Activated naive CD8-positive, alpha-beta T cell treated with anti-CD3 and anti-CD28 coated beads for 36 hours (primary cell): ENCODE measurements around the gene RRP1B. TPM values are rescaled to one million over a fixed set of nuclear protein-coding genes. Genes with fewer than 3 reads are reported as not detected.
"Not testable (repeated sequence)": the region's sequence is repeated elsewhere in the genome, so short reads cannot be mapped to it uniquely, and the experiment has no call there.

ENCODE experiments used
- DNase-seq: peaks from one replicate; pipeline ENCODE4 v3.0.0; 2021
- H3K27ac Mint-ChIP-seq: one replicate; pipeline ENCODE4 v1.8.0; 2022; ENCODE audit warnings: mild to moderate bottlenecking, moderate library complexity, mixed read lengths
- H3K27me3 Mint-ChIP-seq: one replicate; pipeline ENCODE4 v1.8.0; 2022; ENCODE audit warnings: mild to moderate bottlenecking, mixed read lengths
- H3K36me3 Mint-ChIP-seq: one replicate; pipeline ENCODE4 v1.8.0; 2021; ENCODE audit warnings: mild to moderate bottlenecking, mixed read lengths
- H3K4me1 Mint-ChIP-seq: one replicate; pipeline ENCODE4 v1.8.0; 2021; ENCODE audit warnings: mixed read lengths
- H3K4me3 Mint-ChIP-seq: one replicate; pipeline ENCODE4 v1.8.0; 2022; ENCODE audit warnings: mild to moderate bottlenecking, moderate library complexity, mixed read lengths
- H3K9me3 Mint-ChIP-seq: one replicate; pipeline ENCODE4 v1.8.0; 2022; ENCODE audit warnings: mixed read lengths
- total RNA-seq, 2 experiments: library from RNA; stranded (reverse); gene quantifications; one replicate each; pipeline ENCODE4 v1.2.3, GENCODE V29; 2021

Gene RRP1B
- total RNA-seq, 2 experiments from 2014 or later = 105 to 108 TPM

- no peak for DNase-seq
- Mint-ChIP-seq H3K9me3 (no peaks in the 10 kb centered on the region), H3K4me1 (no peaks in the 10 kb centered on the region), H3K36me3 (peaks cover 3% of the 10 kb centered on the region), H3K27me3 (no peaks in the 10 kb centered on the region), H3K27ac (no peak overlapping the region), H3K4me3 (no peak overlapping the region)
Observed at GRCh38 chr21:43632373-43632905, 26.9 kb upstream of the RRP1B start.

- Mint-ChIP-seq H3K4me1 (peaks cover 7% of the 10 kb centered on the region), H3K27me3 (no peaks in the 10 kb centered on the region), H3K36me3 (no peaks in the 10 kb centered on the region), H3K27ac (no peak overlapping the region), H3K9me3 (no peaks in the 10 kb centered on the region), H3K4me3 (no peak overlapping the region)
- no peak for DNase-seq
Observed at GRCh38 chr21:43634618-43635017, 24.7 kb upstream of the RRP1B start.

GRCh38 chr21:43635436-43635835 is 23.9 kb upstream of the RRP1B start:
- no peaks in the 10 kb centered on the region for H3K36me3 Mint-ChIP-seq
- peaks cover 7% of the 10 kb centered on the region for H3K4me1 Mint-ChIP-seq
- no peak overlapping the region for H3K4me3 Mint-ChIP-seq
- DNase-seq = no peak
- no peaks in the 10 kb centered on the region for H3K9me3 Mint-ChIP-seq
- H3K27ac Mint-ChIP-seq = no peak overlapping the region
- H3K27me3 Mint-ChIP-seq = no peaks in the 10 kb centered on the region

GRCh38 chr21:43637530-43638158 is 21.7 kb upstream of the RRP1B start:
- peaks cover 7% of the 10 kb centered on the region for H3K4me1 Mint-ChIP-seq
- H3K36me3 Mint-ChIP-seq = no peaks in the 10 kb centered on the region
- no peak for DNase-seq
- no peak overlapping the region for H3K27ac Mint-ChIP-seq
- no peaks in the 10 kb centered on the region for H3K9me3 Mint-ChIP-seq
- H3K27me3 Mint-ChIP-seq = no peaks in the 10 kb centered on the region
- H3K4me3 Mint-ChIP-seq = no peak overlapping the region

GRCh38 chr21:43639470-43640353 is 19.6 kb upstream of the RRP1B start:
- no peak overlapping the region for H3K4me3 Mint-ChIP-seq
- no peak overlapping the region for H3K27ac Mint-ChIP-seq
- no peak for DNase-seq
- H3K4me1 Mint-ChIP-seq = peaks cover 7% of the 10 kb centered on the region
- H3K9me3 Mint-ChIP-seq = no peaks in the 10 kb centered on the region
- H3K27me3 Mint-ChIP-seq = no peaks in the 10 kb centered on the region
- H3K36me3 Mint-ChIP-seq = no peaks in the 10 kb centered on the region

GRCh38 chr21:43640400-43640799 is 19.0 kb upstream of the RRP1B start:
- Mint-ChIP-seq H3K27me3 (no peaks in the 10 kb centered on the region), H3K27ac (no peak overlapping the region), H3K4me1 (peaks cover 10% of the 10 kb centered on the region), H3K4me3 (no peak overlapping the region), H3K36me3 (no peaks in the 10 kb centered on the region), H3K9me3 (no peaks in the 10 kb centered on the region)
- DNase-seq = no peak

GRCh38 chr21:43643193-43643592 is 16.2 kb upstream of the RRP1B start:
- Mint-ChIP-seq H3K27me3 (no peaks in the 10 kb centered on the region), H3K4me1 (peaks cover 24% of the 10 kb centered on the region), H3K9me3 (no peaks in the 10 kb centered on the region), H3K27ac (no peak overlapping the region), H3K4me3 (no peak overlapping the region), H3K36me3 (no peaks in the 10 kb centered on the region)
- no peak for DNase-seq

GRCh38 chr21:43644071-43644470 is 15.3 kb upstream of the RRP1B start:
- no peaks in the 10 kb centered on the region for H3K27me3 Mint-ChIP-seq
- DNase-seq = no peak
- no peaks in the 10 kb centered on the region for H3K9me3 Mint-ChIP-seq
- H3K27ac Mint-ChIP-seq = no peak overlapping the region
- H3K4me3 Mint-ChIP-seq = no peak overlapping the region
- H3K36me3 Mint-ChIP-seq = no peaks in the 10 kb centered on the region
- H3K4me1 Mint-ChIP-seq = peaks cover 22% of the 10 kb centered on the region

- no peaks in the 10 kb centered on the region for H3K36me3 Mint-ChIP-seq
- H3K4me3 Mint-ChIP-seq = no peak overlapping the region
- H3K27ac Mint-ChIP-seq = no peak overlapping the region
- H3K4me1 Mint-ChIP-seq = peaks cover 17% of the 10 kb centered on the region
- H3K27me3 Mint-ChIP-seq = no peaks in the 10 kb centered on the region
- H3K9me3 Mint-ChIP-seq = no peaks in the 10 kb centered on the region
- no peak for DNase-seq
Observed at GRCh38 chr21:43644609-43645008, 14.8 kb upstream of the RRP1B start.

- no peaks in the 10 kb centered on the region for H3K36me3 Mint-ChIP-seq
- no peaks in the 10 kb centered on the region for H3K27me3 Mint-ChIP-seq
- peaks cover 16% of the 10 kb centered on the region for H3K4me1 Mint-ChIP-seq
- no peak overlapping the region for H3K27ac Mint-ChIP-seq
- H3K4me3 Mint-ChIP-seq = peak overlapping the region; percentile 33
- no peaks in the 10 kb centered on the region for H3K9me3 Mint-ChIP-seq
- peak; percentile 7 for DNase-seq
Observed at GRCh38 chr21:43645136-43645891, 14.0 kb upstream of the RRP1B start.

- H3K9me3 Mint-ChIP-seq = no peaks in the 10 kb centered on the region
- no peak overlapping the region for H3K4me3 Mint-ChIP-seq
- peaks cover 16% of the 10 kb centered on the region for H3K4me1 Mint-ChIP-seq
- no peak overlapping the region for H3K27ac Mint-ChIP-seq
- H3K36me3 Mint-ChIP-seq = no peaks in the 10 kb centered on the region
- no peak for DNase-seq
- H3K27me3 Mint-ChIP-seq = no peaks in the 10 kb centered on the region
Observed at GRCh38 chr21:43645976-43646375, 13.4 kb upstream of the RRP1B start.

GRCh38 chr21:43646550-43647260 is 12.7 kb upstream of the RRP1B start:
- Mint-ChIP-seq H3K4me1 (peaks cover 16% of the 10 kb centered on the region), H3K27ac (no peak overlapping the region), H3K36me3 (no peaks in the 10 kb centered on the region), H3K27me3 (no peaks in the 10 kb centered on the region), H3K9me3 (no peaks in the 10 kb centered on the region), H3K4me3 (no peak overlapping the region)
- peak; percentile 79 for DNase-seq

GRCh38 chr21:43648171-43648570 is 11.2 kb upstream of the RRP1B start:
- no peak for DNase-seq
- peaks cover 16% of the 10 kb centered on the region for H3K4me1 Mint-ChIP-seq
- H3K36me3 Mint-ChIP-seq = no peaks in the 10 kb centered on the region
- H3K27ac Mint-ChIP-seq = no peak overlapping the region
- H3K27me3 Mint-ChIP-seq = no peaks in the 10 kb centered on the region
- no peaks in the 10 kb centered on the region for H3K9me3 Mint-ChIP-seq
- H3K4me3 Mint-ChIP-seq = no peak overlapping the region

GRCh38 chr21:43651926-43652325 is 7.4 kb upstream of the RRP1B start:
- H3K9me3 Mint-ChIP-seq, H3K27me3 Mint-ChIP-seq, H3K27ac Mint-ChIP-seq, DNase-seq, H3K4me1 Mint-ChIP-seq, H3K36me3 Mint-ChIP-seq, H3K4me3 Mint-ChIP-seq: not testable (repeated sequence)
